H1 (cell line): Measurements from ENCODE around the gene ZBTB47. TPM values are rescaled to one million over a fixed set of nuclear protein-coding genes. Genes with fewer than 3 reads are reported as not detected.

Experiments used
- CTCF ChIA-PET: fragments of 300-600 bp; sonication (Branson Sonifier 250); formaldehyde crosslinking; loops from one replicate; lab custom pipeline; 2021; ENCODE audit not compliant: partially characterized antibody; lab: Charles Lee
- POLR2A ChIA-PET: fragments of 300-600 bp; sonication (Branson Sonifier 250); formaldehyde crosslinking; loops from one replicate; lab custom pipeline; 2021; ENCODE audit warnings: inconsistent platforms; ENCODE audit not compliant: partially characterized antibody; lab: Charles Lee
- DNase-seq, 2 experiments: peaks; one replicate each; pipeline versions ENCODE4 v3.0.0 to v3.0.0-alpha.2; 2010 to 2022; ENCODE audit warnings: low spot score in 2 of 2, low read depth in 1 of 2, mixed read lengths in 1 of 2
- FAIRE-seq: peaks from 2 replicates; lab custom pipeline; 2011; peaks lifted over from hg19 to GRCh38; lab: Jason Lieb, UNC
- H2AFZ ChIP-seq: 2 replicates; pipeline ENCODE4 v1.8.1; 2012; ENCODE audit warnings: low read length, inconsistent platforms
- H2AK5ac ChIP-seq: 2 replicates; pipeline ENCODE4 v1.6.1; 2013; ENCODE audit warnings: low read depth, low read length
- H2BK120ac ChIP-seq: replicated peaks from 2 replicates; pipeline ENCODE3; 2013; ENCODE audit warnings: low read depth, low read length, inconsistent platforms
- H2BK12ac ChIP-seq: 2 replicates; pipeline ENCODE4 v1.6.1; 2013; ENCODE audit warnings: low read depth, low read length
- H2BK15ac ChIP-seq: 2 replicates; pipeline ENCODE4 v1.6.1; 2013; ENCODE audit warnings: low read length
- H2BK20ac ChIP-seq: 2 replicates; pipeline ENCODE4 v1.6.1; 2013; ENCODE audit warnings: low read length
- H2BK5ac ChIP-seq: 2 replicates; pipeline ENCODE4 v1.6.1; 2013; ENCODE audit warnings: low read depth, low read length
- H3K14ac ChIP-seq: 2 replicates; pipeline ENCODE4 v1.6.1; 2013; ENCODE audit warnings: inconsistent platforms; ENCODE audit not compliant: insufficient read length
- H3K18ac ChIP-seq: 2 replicates; pipeline ENCODE4 v1.6.1; 2013; ENCODE audit warnings: low read length; ENCODE audit errors: extremely low read depth
- H3K23ac ChIP-seq: 2 replicates; pipeline ENCODE4 v1.6.1; 2013; ENCODE audit warnings: inconsistent platforms; ENCODE audit not compliant: insufficient read length
- H3K23me2 ChIP-seq: 2 replicates; pipeline ENCODE4 v1.6.1; 2013; ENCODE audit warnings: low read depth, low read length
- H3K27ac ChIP-seq: 2 replicates; pipeline ENCODE4 v1.6.1; 2011; ENCODE audit warnings: low read depth, low read length, inconsistent platforms
- H3K27me3 ChIP-seq, 4 experiments: replicated peaks in 1 of 4; 1 replicate in 1 of 4; 2 replicates in 3 of 4; pipeline versions ENCODE4 v1.6.1 to v1.8.1; 2011 to 2013; ENCODE audit warnings: low read length in 3 of 4, mild to moderate bottlenecking in 3 of 4, inconsistent platforms in 2 of 4, mixed read lengths in 2 of 4, moderate library complexity in 1 of 4; ENCODE audit not compliant: control insufficient read depth in 3 of 4, insufficient read depth in 3 of 4; ENCODE audit errors: extremely low read depth in 1 of 4
- H3K36me3 ChIP-seq, 4 experiments: 2 replicates each; pipeline versions ENCODE4 v1.6.1 to v1.8.1; 2011 to 2013; ENCODE audit warnings: mild to moderate bottlenecking in 4 of 4, low read length in 3 of 4, moderate library complexity in 2 of 4, control low read depth in 1 of 4, inconsistent platforms in 1 of 4; ENCODE audit not compliant: insufficient read depth in 4 of 4, control insufficient read depth in 2 of 4
- H3K4ac ChIP-seq: replicated peaks from 2 replicates; pipeline ENCODE3; 2013; ENCODE audit warnings: low read length, low read depth, mixed read lengths, inconsistent platforms; ENCODE audit not compliant: insufficient read length
- H3K4me1 ChIP-seq, 4 experiments: replicated peaks in 1 of 4; 1 replicate in 1 of 4; 2 replicates in 3 of 4; pipeline versions ENCODE4 v1.6.1 to v1.8.1; 2011 to 2013; ENCODE audit warnings: low read length in 3 of 4, inconsistent platforms in 2 of 4, mixed read lengths in 1 of 4; ENCODE audit not compliant: insufficient read depth in 4 of 4, control insufficient read depth in 3 of 4
- H3K4me2 ChIP-seq, 2 experiments: 2 replicates each; pipeline versions ENCODE4 v1.6.1 to v1.8.1; 2011 to 2013; ENCODE audit warnings: low read depth in 2 of 2, low read length in 2 of 2, control low read depth in 1 of 2, inconsistent platforms in 1 of 2, mild to moderate bottlenecking in 1 of 2; ENCODE audit not compliant: insufficient read depth in 1 of 2
- H3K4me3 ChIP-seq, 4 experiments: fragments of 200-600, 300-600 bp in 1 of 4; sonication (generic), shearing (Covaris generic), sonication (Bioruptor Twin) in 1 of 4; 2 replicates each; pipeline versions ENCODE4 v1.5.1 to v1.8.1; 2011 to 2016; ENCODE audit warnings: low read length in 4 of 4, low read depth in 3 of 4, control low read depth in 2 of 4, inconsistent platforms in 2 of 4, mild to moderate bottlenecking in 2 of 4, mixed read lengths in 1 of 4, moderate library complexity in 1 of 4; ENCODE audit not compliant: insufficient read depth in 2 of 4; ENCODE audit errors: extremely low read depth in 1 of 4
- H3K56ac ChIP-seq: replicated peaks from 2 replicates; pipeline ENCODE3; 2013; ENCODE audit warnings: low read depth, mild to moderate bottlenecking, mixed read lengths, low read length, inconsistent platforms; ENCODE audit not compliant: insufficient read length
- H3K79me1 ChIP-seq: 2 replicates; pipeline ENCODE4 v1.6.1; 2013; ENCODE audit warnings: low read depth, low read length, control low read depth
- H3K79me2 ChIP-seq, 2 experiments: 2 replicates each; pipeline versions ENCODE4 v1.6.1 to v1.8.1; 2012 to 2013; ENCODE audit warnings: low read length in 2 of 2, mild to moderate bottlenecking in 2 of 2, inconsistent platforms in 1 of 2; ENCODE audit not compliant: insufficient read depth in 2 of 2, control insufficient read depth in 1 of 2
- H3K9ac ChIP-seq, 4 experiments: replicated peaks in 1 of 4; 1 replicate in 1 of 4; 2 replicates in 3 of 4; pipeline versions ENCODE4 v1.6.1 to v1.8.1; 2011 to 2013; ENCODE audit warnings: low read depth in 3 of 4, low read length in 3 of 4, control low read depth in 2 of 4, mild to moderate bottlenecking in 2 of 4, moderate library complexity in 2 of 4, inconsistent platforms in 1 of 4; ENCODE audit errors: extremely low read depth in 1 of 4
- H3K9me3 ChIP-seq, 2 experiments: 2 replicates each; pipeline versions ENCODE4 v1.6.1 to v1.8.1; 2012 to 2013; ENCODE audit warnings: mild to moderate bottlenecking in 2 of 2, moderate library complexity in 2 of 2, control low read depth in 1 of 2, inconsistent platforms in 1 of 2, low read depth in 1 of 2, low read length in 1 of 2, mixed read lengths in 1 of 2; ENCODE audit not compliant: insufficient read depth in 2 of 2
- H4K20me1 ChIP-seq, 2 experiments: replicated peaks in 1 of 2; 2 replicates each; pipeline versions ENCODE3 to v1.8.1; 2011 to 2013; ENCODE audit warnings: inconsistent platforms in 2 of 2, low read length in 2 of 2, mild to moderate bottlenecking in 1 of 2; ENCODE audit not compliant: insufficient read depth in 2 of 2, control insufficient read depth in 1 of 2
- H4K5ac ChIP-seq: 2 replicates; pipeline ENCODE4 v1.6.1; 2013; ENCODE audit warnings: low read length, low read depth, mixed read lengths, inconsistent platforms; ENCODE audit not compliant: insufficient read length
- H4K8ac ChIP-seq: 2 replicates; pipeline ENCODE4 v1.8.0; 2013; ENCODE audit warnings: mild to moderate bottlenecking, moderate library complexity, low read length, inconsistent platforms; ENCODE audit not compliant: insufficient read depth; ENCODE audit errors: extremely low read depth
- H4K91ac ChIP-seq: replicated peaks from 2 replicates; pipeline ENCODE3; 2013; ENCODE audit warnings: low read length, mixed read lengths, inconsistent platforms; ENCODE audit not compliant: insufficient read length
- CHD1 ChIP-seq: IDR thresholded peaks from 2 replicates; pipeline ENCODE4 v1.6.1; 2012; ENCODE audit warnings: low read depth, low read length, improper control_type of control experiment
- WGBS, 2 experiments: shearing (Covaris generic) in 1 of 2; methylation state at CpG; one replicate each; pipeline versions ENCODE4 v1.1.6 to v1.1.7; 2013 to 2015; ENCODE audit warnings: low lambda C conversion rate in 2 of 2, mixed read lengths in 2 of 2, inconsistent platforms in 1 of 2, low coverage in 1 of 2, missing lambda C conversion rate in 1 of 2; ENCODE audit not compliant: insufficient replicate concordance in 2 of 2, insufficient coverage in 1 of 2, insufficient read length in 1 of 2; ENCODE audit errors: extremely low coverage in 1 of 2, missing lambda C conversion rate in 1 of 2; 5-methylcytosine and 5-hydroxymethylcytosine counted together
- polyA plus RNA-seq, 7 experiments: library from polyadenylated mRNA; depleted of rRNA in 3 of 7; stranded (reverse) in 5 of 7; unstranded in 2 of 7; fragments of >200 nt in 5 of 7; fragments of 200-250 nt in 2 of 7; gene quantifications; 1 replicate in 5 of 7; 2 replicates in 1 of 7; 4 replicates in 1 of 7; pipeline versions ENCODE4 v1.2.1 to v1.2.3, GENCODE V29; 2011 to 2013; ENCODE audit warnings: missing spikeins in 2 of 7, mixed read lengths in 2 of 7
- total RNA-seq: library from RNA; stranded (reverse); fragmentation: NEBNext Ultra II Directional; extraction: Animal tissue kit (Norgen Biotek cat#: 25700); gene quantifications from 2 replicates; pipeline ENCODE4 v1.2.1, GENCODE V29; 2021

Gene ZBTB47
- total and polyA plus RNA-seq, 2 of the 8 experiments (the other 6 are each of a cell fraction or from before 2014, with no cell fraction given): 2.8 to 4.1 TPM

DNA sequence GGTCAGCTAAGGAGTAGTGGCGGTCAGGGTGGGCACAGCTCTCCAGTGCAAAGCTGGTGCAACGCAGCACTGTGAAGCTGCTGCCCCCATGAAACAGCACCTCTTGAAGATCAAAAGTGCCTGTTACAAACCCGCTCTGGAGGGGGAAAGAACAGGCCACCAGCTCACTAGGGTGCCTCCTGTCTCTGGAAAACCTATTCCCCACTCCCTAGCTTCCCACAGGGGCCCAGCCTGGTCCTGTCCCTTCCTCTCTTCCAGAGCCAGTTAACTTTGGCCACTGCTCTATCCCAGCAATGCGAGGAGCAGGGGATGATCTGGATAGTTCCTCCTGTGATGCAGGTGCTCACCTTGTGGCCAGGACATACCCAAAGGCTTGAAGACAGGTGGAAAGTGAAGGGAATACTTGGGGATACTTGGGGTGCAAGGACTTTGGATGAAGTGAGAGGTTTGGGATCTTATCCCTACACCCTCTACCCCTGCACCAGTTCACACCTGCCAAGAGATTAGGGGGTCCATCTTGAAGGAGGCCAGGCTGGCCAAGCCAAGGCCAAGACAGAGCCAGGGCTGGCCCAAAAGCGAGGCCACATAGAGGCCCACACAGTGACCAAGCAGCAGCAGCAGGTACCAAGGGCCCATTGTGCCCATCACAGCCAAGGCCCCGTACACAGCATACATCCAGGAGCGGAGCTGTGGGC, 44.9 kb downstream of the ZBTB47 start:
- Histone ChIP-seq H2AK5ac (no peak overlapping the region), H2AFZ (no peak overlapping the region), H3K27me3 (0 out of 7 replicates have a peak, but pooled peaks cover 0 to 2% (median 0%) of the 10 kb centered on the region in 4 experiments), H3K4me3 (no peak overlapping the region), H3K23ac (no peak overlapping the region), H3K9me3 (no peaks in the 10 kb centered on the region), H3K18ac (no peak overlapping the region), H3K4me1 (peaks cover 0 to 12% (median 0%) of the 10 kb centered on the region in 4 experiments; a peak in 3 of 7 replicates), H2BK20ac (no peak overlapping the region), H3K79me1 (no peaks in the 10 kb centered on the region), H3K4me2 (no peak overlapping the region), H3K4ac (no peak overlapping the region), H3K9ac (no peak overlapping the region), H4K20me1 (peaks cover 0 to 2% of the 10 kb centered on the region in 2 experiments), H4K91ac (no peak overlapping the region), H4K8ac (no peak overlapping the region), H3K36me3 (no peaks in the 10 kb centered on the region), H2BK12ac (no peak overlapping the region), H4K5ac (no peak overlapping the region), H2BK120ac (no peak overlapping the region), H2BK5ac (no peak overlapping the region), H3K79me2 (no peaks in the 10 kb centered on the region), H3K14ac (no peak overlapping the region), H3K56ac (no peak overlapping the region), H2BK15ac (no peak overlapping the region), H3K23me2 (peaks cover 2% of the 10 kb centered on the region; the same call in 1 of the 2 replicates), H3K27ac (no peak overlapping the region)
- CTCF ChIA-PET: interaction anchor here (1.0 to 2.0 kb wide), 5 partner anchors 10 to 47 kb away, joined by 3 to 9 read pairs (median 5); no protein-coding TSS in a partner anchor
- 91% methylated on average over 7 of the region's 7 CpGs; no CpG with 5 or more reads in 1 of the 2 experiments for WGBS, 2 experiments
- FAIRE-seq: no peak
- TF ChIP-seq CHD1: no peak
- POLR2A ChIA-PET: no interaction called here
- DNase-seq: peak in 1 of 2 experiments; percentile 31
